Uterus (tissue), 4 donors: ENCODE data around the gene PCDH9. TPM values are rescaled to one million over a fixed set of nuclear protein-coding genes. Genes with fewer than 3 reads are reported as not detected.

Source experiments
- DNase-seq, 2 donors: peaks; one replicate each; pipeline ENCODE4 v3.0.0-alpha.2; 2019 to 2020
- H3K27ac ChIP-seq, 2 donors: fragments of 200-600 bp; sonication (generic); 1 replicate in 1 of 2; 2 replicates in 1 of 2; pipeline ENCODE4 v1.5.1; 2016 to 2018
- H3K27me3 ChIP-seq, 2 donors: fragments of 200-600 bp; sonication (generic); one replicate each; pipeline ENCODE4 v1.5.1; 2018 to 2019; ENCODE audit warnings: control low read depth in 1 of 2
- H3K36me3 ChIP-seq, 2 donors: fragments of 200-600 bp; sonication (generic); one replicate each; pipeline ENCODE4 v1.5.1; 2019; ENCODE audit warnings: control low read depth in 1 of 2
- H3K4me1 ChIP-seq, 2 donors: fragments of 200-600 bp; sonication (generic); one replicate each; pipeline ENCODE4 v1.5.1; 2018 to 2019; ENCODE audit warnings: control low read depth in 1 of 2
- H3K4me3 ChIP-seq, 2 donors: fragments of 200-600 bp; sonication (generic); 1 replicate in 1 of 2; 2 replicates in 1 of 2; pipeline ENCODE4 v1.5.1; 2018 to 2019; ENCODE audit warnings: mild to moderate bottlenecking in 1 of 2
- H3K9me3 ChIP-seq, 2 donors: fragments of 200-600 bp; sonication (generic); one replicate each; pipeline ENCODE4 v1.5.1; 2019; ENCODE audit warnings: control low read depth in 1 of 2
- POLR2A ChIP-seq, 2 donors: fragments of 450-650 bp; IDR thresholded peaks; one replicate each; pipeline ENCODE4 v1.6.1; 2016; ENCODE audit warnings: antibody characterized with exemption in 2 of 2, mild to moderate bottlenecking in 1 of 2, moderate library complexity in 1 of 2
- intact Hi-C: fragments of 100-400 bp; cut with DNase I; formaldehyde crosslinking; loops from one replicate; pipeline ENCODE4 v1.15.1; 2023; ENCODE audit warnings: low total_unique reads
- total RNA-seq, 4 donors: library from RNA; depleted of rRNA in 3 of 4; stranded (reverse); fragments of >200 nt in 3 of 4; gene quantifications; one replicate each; pipeline versions ENCODE4 v1.1.0 to v1.2.4, GENCODE V29; 2014 to 2023
- TF ChIP-seq, protein P1 (sequence below), 4 experiments: fragments of 200-600 bp in 2 of 4; fragments of 450-650 bp in 2 of 4; sonication (generic) in 2 of 4; IDR thresholded peaks; one replicate each; pipeline ENCODE4 v1.5.1; 2016 to 2019; ENCODE audit warnings: antibody characterized with exemption in 4 of 4, mild to moderate bottlenecking in 2 of 4, moderate library complexity in 1 of 4
- donor health status: DM: yes; HTN: yes; CAD: no.

Gene PCDH9
- total RNA-seq, 4 donors from 2014 or later = 0.51 to 45.7 (median 2.1) TPM

DNA sequence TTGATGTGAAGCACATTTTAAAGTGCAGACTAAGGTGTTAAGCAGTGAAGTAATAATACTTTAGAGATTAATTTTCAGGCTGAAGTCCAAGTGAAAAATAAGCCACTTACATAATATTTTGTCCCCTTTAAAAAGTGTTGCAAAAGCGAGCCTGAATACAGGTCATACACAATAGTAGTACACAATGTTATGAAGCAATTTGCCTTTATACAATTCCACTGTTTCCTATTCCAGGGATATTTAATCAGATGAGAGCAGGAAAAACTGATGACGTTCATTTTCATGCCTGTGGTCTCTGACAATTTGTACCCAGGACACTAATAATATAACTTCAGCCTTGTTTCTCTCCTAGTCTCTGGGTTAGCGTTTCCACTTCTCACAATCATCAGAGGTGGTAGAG lies 916.7 kb downstream of the PCDH9 start:
- Histone ChIP-seq H3K4me3 (no peak overlapping the region), H3K27ac (no peak overlapping the region), H3K27me3 (no peaks in the 10 kb centered on the region), H3K4me1 (no peaks in the 10 kb centered on the region), H3K36me3 (no peaks in the 10 kb centered on the region), H3K9me3 (no peaks in the 10 kb centered on the region)
- intact Hi-C loops = no loop called here
- no peak for TF ChIP-seq POLR2A (IDR thresholded peaks at IDR 0.05)
- TF ChIP-seq, protein P1, sequence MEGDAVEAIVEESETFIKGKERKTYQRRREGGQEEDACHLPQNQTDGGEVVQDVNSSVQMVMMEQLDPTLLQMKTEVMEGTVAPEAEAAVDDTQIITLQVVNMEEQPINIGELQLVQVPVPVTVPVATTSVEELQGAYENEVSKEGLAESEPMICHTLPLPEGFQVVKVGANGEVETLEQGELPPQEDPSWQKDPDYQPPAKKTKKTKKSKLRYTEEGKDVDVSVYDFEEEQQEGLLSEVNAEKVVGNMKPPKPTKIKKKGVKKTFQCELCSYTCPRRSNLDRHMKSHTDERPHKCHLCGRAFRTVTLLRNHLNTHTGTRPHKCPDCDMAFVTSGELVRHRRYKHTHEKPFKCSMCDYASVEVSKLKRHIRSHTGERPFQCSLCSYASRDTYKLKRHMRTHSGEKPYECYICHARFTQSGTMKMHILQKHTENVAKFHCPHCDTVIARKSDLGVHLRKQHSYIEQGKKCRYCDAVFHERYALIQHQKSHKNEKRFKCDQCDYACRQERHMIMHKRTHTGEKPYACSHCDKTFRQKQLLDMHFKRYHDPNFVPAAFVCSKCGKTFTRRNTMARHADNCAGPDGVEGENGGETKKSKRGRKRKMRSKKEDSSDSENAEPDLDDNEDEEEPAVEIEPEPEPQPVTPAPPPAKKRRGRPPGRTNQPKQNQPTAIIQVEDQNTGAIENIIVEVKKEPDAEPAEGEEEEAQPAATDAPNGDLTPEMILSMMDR (IDR thresholded peaks at IDR 0.05) = no peak
- no peak for DNase-seq

DNA sequence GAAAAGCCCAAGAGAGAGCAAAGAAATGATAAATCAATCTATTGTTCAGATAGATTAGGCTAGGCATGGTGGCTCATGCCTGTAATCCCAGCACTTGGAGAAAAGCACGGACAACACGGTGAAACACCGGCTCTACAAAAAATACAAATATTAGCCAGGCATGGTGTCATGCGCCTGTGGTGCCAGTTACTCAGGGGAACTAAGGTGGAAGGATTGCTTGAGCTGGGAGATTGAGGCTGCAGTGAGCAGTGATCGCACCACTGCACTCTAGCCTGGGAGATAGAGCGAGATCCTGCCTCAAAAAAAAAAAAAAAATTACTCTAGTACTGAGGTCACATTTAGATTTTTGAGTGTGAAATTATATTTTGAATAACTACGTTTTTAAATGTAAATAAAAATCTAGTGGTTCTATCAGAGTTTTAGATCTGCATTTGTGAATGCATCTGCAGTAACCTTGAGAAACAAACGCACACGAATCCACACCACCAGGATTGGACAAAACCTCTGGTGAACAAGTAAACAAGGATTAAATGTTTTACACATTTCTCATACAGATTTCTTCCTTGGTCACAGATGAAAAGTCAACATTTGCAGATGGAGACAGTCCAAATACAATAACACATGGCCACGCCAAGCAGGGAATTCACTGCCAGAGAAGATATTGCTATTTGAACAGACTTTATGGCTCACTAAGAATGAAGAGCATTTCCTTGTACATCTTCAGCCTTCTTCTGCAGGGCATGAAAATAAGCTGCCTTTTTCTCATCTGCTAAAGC lies 917.6 kb downstream of the PCDH9 start:
- no peaks in the 10 kb centered on the region for H3K9me3 ChIP-seq
- H3K27me3 ChIP-seq = no peaks in the 10 kb centered on the region
- H3K4me3 ChIP-seq = no peak overlapping the region
- H3K27ac ChIP-seq = no peak overlapping the region
- no peaks in the 10 kb centered on the region for H3K36me3 ChIP-seq
- no peaks in the 10 kb centered on the region for H3K4me1 ChIP-seq
- DNase-seq = no peak
- TF ChIP-seq, protein P1 (IDR thresholded peaks at IDR 0.05) = no peak
- TF ChIP-seq POLR2A (IDR thresholded peaks at IDR 0.05) = no peak
- intact Hi-C loops = no loop called here

DNA sequence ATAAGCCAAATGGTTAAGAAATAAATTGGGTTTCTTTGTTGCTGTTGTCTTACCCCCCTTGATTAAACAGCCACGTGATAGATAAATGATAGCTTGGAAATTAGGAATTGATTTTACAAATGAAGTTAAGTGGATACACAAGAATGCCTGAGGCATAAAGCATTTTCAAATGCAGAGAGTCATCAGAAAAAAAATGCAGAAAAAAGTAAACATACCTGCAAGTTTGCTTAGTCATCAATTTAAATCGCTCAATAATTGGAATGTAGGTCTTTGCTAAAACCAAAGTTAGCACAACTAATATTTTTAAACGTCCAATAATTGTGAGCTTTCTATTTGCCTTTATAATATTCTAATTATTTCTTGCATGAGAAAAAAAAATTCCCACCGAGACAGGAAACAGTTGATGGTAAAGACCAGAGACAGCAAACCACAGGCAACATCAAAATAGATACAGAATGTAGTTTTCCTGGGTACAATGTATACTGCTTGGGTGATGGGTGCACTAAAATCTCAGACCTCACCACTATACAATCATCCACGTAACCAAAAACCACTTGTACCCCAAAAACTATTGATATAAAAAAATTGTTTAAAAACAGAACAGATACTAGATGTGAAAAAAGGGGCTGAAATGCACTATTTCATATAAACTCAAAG lies 924.0 kb downstream of the PCDH9 start:
- TF ChIP-seq, protein P1 (IDR thresholded peaks at IDR 0.05) = no peak
- no peak for TF ChIP-seq POLR2A (IDR thresholded peaks at IDR 0.05)
- no peaks in the 10 kb centered on the region for H3K9me3 ChIP-seq
- no peaks in the 10 kb centered on the region for H3K4me1 ChIP-seq
- no peaks in the 10 kb centered on the region for H3K36me3 ChIP-seq
- no peak overlapping the region for H3K27ac ChIP-seq
- DNase-seq = no peak
- intact Hi-C loops = no loop called here
- no peak overlapping the region for H3K4me3 ChIP-seq
- no peaks in the 10 kb centered on the region for H3K27me3 ChIP-seq

DNA sequence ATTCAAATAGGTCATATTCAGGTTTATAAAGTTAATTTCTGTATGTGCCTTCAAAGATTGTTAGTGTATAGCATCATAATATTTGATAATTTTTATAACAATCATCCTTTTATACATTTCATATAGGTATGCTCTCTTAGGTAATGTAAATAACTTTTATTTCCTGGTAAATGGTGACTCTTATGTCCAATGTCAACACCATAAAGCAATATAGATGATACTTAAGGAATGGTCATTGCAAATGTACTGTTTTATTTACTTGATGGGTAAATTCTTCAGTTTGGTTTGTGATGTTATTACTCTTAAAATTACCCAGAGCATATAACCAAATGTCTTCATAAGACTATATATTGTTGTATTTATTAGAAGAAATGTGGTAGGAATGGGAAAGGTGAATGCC lies 928.7 kb downstream of the PCDH9 start:
- Histone ChIP-seq H3K27me3 (no peaks in the 10 kb centered on the region), H3K27ac (no peak overlapping the region), H3K9me3 (no peaks in the 10 kb centered on the region), H3K36me3 (no peaks in the 10 kb centered on the region), H3K4me3 (no peak overlapping the region), H3K4me1 (no peaks in the 10 kb centered on the region)
- intact Hi-C loops = no loop called here
- no peak for DNase-seq
- no peak for TF ChIP-seq POLR2A (IDR thresholded peaks at IDR 0.05)
- TF ChIP-seq, protein P1 (IDR thresholded peaks at IDR 0.05) = no peak

- Histone ChIP-seq H3K9me3 (no peaks in the 10 kb centered on the region), H3K4me3 (no peak overlapping the region), H3K27me3 (no peaks in the 10 kb centered on the region), H3K36me3 (no peaks in the 10 kb centered on the region), H3K4me1 (no peaks in the 10 kb centered on the region), H3K27ac (no peak overlapping the region)
- TF ChIP-seq, protein P1 (IDR thresholded peaks at IDR 0.05) = no peak
- TF ChIP-seq POLR2A (IDR thresholded peaks at IDR 0.05) = no peak
- intact Hi-C loops = no loop called here
- DNase-seq = no peak
Observed at GRCh38 chr13:66301006-66301405, 929.1 kb downstream of the PCDH9 start.
